DND-41 (cell line): ENCODE data around the gene AP2A2.

Source experiments
- ATAC-seq: fragments of 200-7000 bp; cut with Tn5 transposase; 3 replicates; pipeline ENCODE4 v1.9.1; 2021; ENCODE audit warnings: low read depth; ENCODE audit not compliant: insufficient read depth
- DNase-seq: peaks from one replicate; pipeline ENCODE4 v3.0.0-alpha.2; 2020
- H2AFZ ChIP-seq: 2 replicates; pipeline ENCODE4 v1.6.0; 2012; ENCODE audit warnings: low read depth, low read length
- H3K27ac ChIP-seq: 2 replicates; pipeline ENCODE4 v1.5.1; 2012; ENCODE audit warnings: low read length, inconsistent platforms
- H3K27me3 ChIP-seq: fragments of 200-600 bp; sonication (generic); 2 replicates; pipeline ENCODE4 v1.6.0; 2012; ENCODE audit warnings: low read length, mild to moderate bottlenecking, inconsistent platforms; ENCODE audit not compliant: insufficient read depth, poor library complexity
- H3K36me3 ChIP-seq: 2 replicates; pipeline ENCODE4 v1.5.1; 2012; ENCODE audit warnings: low read length, inconsistent platforms; ENCODE audit not compliant: insufficient read depth
- H3K4me1 ChIP-seq: 2 replicates; pipeline ENCODE4 v1.5.1; 2012; ENCODE audit warnings: mild to moderate bottlenecking, low read length; ENCODE audit not compliant: insufficient read depth
- H3K4me2 ChIP-seq: 2 replicates; pipeline ENCODE4 v1.6.0; 2012; ENCODE audit warnings: mild to moderate bottlenecking, moderate library complexity, low read length, inconsistent platforms; ENCODE audit not compliant: insufficient read depth
- H3K4me3 ChIP-seq, 2 experiments: fragments of 200-600 bp in 1 of 2; shearing (Covaris generic) in 1 of 2; 2 replicates each; pipeline ENCODE4 v1.5.1; 2012 to 2016; ENCODE audit warnings: inconsistent platforms in 2 of 2, low read length in 2 of 2, mild to moderate bottlenecking in 2 of 2, low read depth in 1 of 2, moderate library complexity in 1 of 2
- H3K79me2 ChIP-seq: 2 replicates; pipeline ENCODE4 v1.6.0; 2012; ENCODE audit warnings: low read length, inconsistent platforms; ENCODE audit not compliant: insufficient read depth
- H3K9ac ChIP-seq: 2 replicates; pipeline ENCODE4 v1.6.0; 2012; ENCODE audit warnings: low read depth, mild to moderate bottlenecking, inconsistent platforms, low read length, moderate library complexity
- H3K9me3 ChIP-seq: 2 replicates; pipeline ENCODE4 v1.5.1; 2012; ENCODE audit warnings: low read length, moderate library complexity, mild to moderate bottlenecking, inconsistent platforms; ENCODE audit not compliant: insufficient read depth, severe bottlenecking
- H4K20me1 ChIP-seq: 2 replicates; pipeline ENCODE4 v1.6.0; 2012; ENCODE audit warnings: low read length; ENCODE audit not compliant: insufficient read depth
- CTCF ChIP-seq: IDR thresholded peaks from 2 replicates; pipeline ENCODE4 v1.5.1; 2012; ENCODE audit warnings: borderline replicate concordance, low read length, moderate library complexity, mild to moderate bottlenecking; ENCODE audit not compliant: poor library complexity, severe bottlenecking; ENCODE audit errors: extremely low read depth
- EZH2 ChIP-seq: IDR thresholded peaks from 3 replicates; pipeline ENCODE4 v1.6.1; 2012; ENCODE audit warnings: borderline replicate concordance, low read depth, mild to moderate bottlenecking, moderate library complexity, low read length, inconsistent platforms; ENCODE audit not compliant: severe bottlenecking

Gene AP2A2

GRCh38 chr11:1033016-1033798 lies 107.5 kb downstream of the AP2A2 start:
- H4K20me1 ChIP-seq = no peaks in the 10 kb centered on the region; the same call in 1 of the 2 replicates
- no peak overlapping the region for H3K4me2 ChIP-seq
- no peak for TF ChIP-seq CTCF
- TF ChIP-seq EZH2 = no peak
- no peak overlapping the region for H3K4me3 ChIP-seq
- no peaks in the 10 kb centered on the region for H3K4me1 ChIP-seq
- ATAC-seq (no peak), DNase-seq (no peak)
- H3K9ac ChIP-seq = no peak overlapping the region
- H2AFZ ChIP-seq = no peak overlapping the region
- H3K9me3 ChIP-seq = no peaks in the 10 kb centered on the region
- no peaks in the 10 kb centered on the region for H3K79me2 ChIP-seq
- no peaks in the 10 kb centered on the region for H3K36me3 ChIP-seq
- no peak overlapping the region for H3K27ac ChIP-seq
- no peaks in the 10 kb centered on the region for H3K27me3 ChIP-seq

GRCh38 chr11:1034001-1034400 lies 108.3 kb downstream of the AP2A2 start:
- no peaks in the 10 kb centered on the region for H3K9me3 ChIP-seq
- TF ChIP-seq EZH2 (no peak), CTCF (no peak)
- no peak overlapping the region for H3K27ac ChIP-seq
- H2AFZ ChIP-seq = no peak overlapping the region
- no peaks in the 10 kb centered on the region for H3K4me1 ChIP-seq
- no peaks in the 10 kb centered on the region; the same call in 1 of the 2 replicates for H4K20me1 ChIP-seq
- H3K79me2 ChIP-seq = no peaks in the 10 kb centered on the region
- H3K4me2 ChIP-seq = no peak overlapping the region
- H3K27me3 ChIP-seq = no peaks in the 10 kb centered on the region
- H3K36me3 ChIP-seq = no peaks in the 10 kb centered on the region
- no peak for DNase-seq
- no peak overlapping the region for H3K9ac ChIP-seq
- ATAC-seq = no peak
- no peak overlapping the region for H3K4me3 ChIP-seq

- no peak overlapping the region for H3K9ac ChIP-seq
Measured at GRCh38 chr11:1034456-1035295, 109.0 kb downstream of the AP2A2 start.

More at GRCh38 chr11:1034456-1035295, 109.0 kb downstream of the AP2A2 start:
- Histone ChIP-seq H3K4me3 (no peak overlapping the region), H2AFZ (no peak overlapping the region), H4K20me1 (no peaks in the 10 kb centered on the region), H3K9me3 (no peaks in the 10 kb centered on the region), H3K4me2 (no peak overlapping the region), H3K36me3 (no peaks in the 10 kb centered on the region), H3K4me1 (no peaks in the 10 kb centered on the region), H3K27ac (no peak overlapping the region), H3K27me3 (no peaks in the 10 kb centered on the region), H3K79me2 (no peaks in the 10 kb centered on the region)
- DNase-seq = no peak
- TF ChIP-seq CTCF (no peak), EZH2 (no peak)
- ATAC-seq = no peak
